Measurements from ENCODE around the gene OR2T3. TPM values are rescaled to one million over a fixed set of nuclear protein-coding genes. Genes with fewer than 3 reads are reported as not detected.
A peak's percentile ranks its signal among the peaks of the same experiment; 100 is the strongest.
"Not testable (repeated sequence)": the region's sequence is repeated elsewhere in the genome, so short reads cannot be mapped to it uniquely, and the experiment has no call there.

Gene OR2T3
- total RNA-seq, 8 experiments from 2014 or later: 0.38 to 0.80 TPM; not detected in 6

DNA sequence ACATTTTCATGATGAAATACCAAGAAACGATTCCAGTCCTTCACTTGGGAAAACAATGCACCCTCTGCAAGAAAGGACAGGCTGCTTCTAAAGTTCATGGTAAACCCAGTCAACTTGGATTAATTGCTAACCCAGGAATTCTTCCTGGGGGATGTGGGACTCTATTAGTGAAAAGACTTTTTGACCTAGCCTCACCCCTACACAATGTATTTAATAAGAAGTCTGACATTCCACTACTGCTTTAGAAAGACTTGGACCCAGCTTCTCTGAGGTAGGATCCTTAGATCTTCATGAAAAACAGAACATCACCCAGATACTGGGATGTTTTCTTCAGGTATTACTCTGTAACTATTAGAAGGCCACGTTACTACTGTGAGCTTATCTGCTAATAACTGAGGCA is 27.8 kb upstream of the OR2T3 start, which contains the start of gene OR2T2:
TSS of gene OR2T2 (plus strand) at position 239 of the 400 bp plus-strand sequence. CDS start 7,161 bp downstream, outside the sequence.
- ATAC-seq (replicated peaks in 6 of 8); H3K4me1 ChIP-seq (replicated peaks in 1 of 2); H3K27ac ChIP-seq; in situ Hi-C loops (cut with MboI; ENCODE audit: low pct_unique_long_range_greater_than_20kb in 2 of 9, low sequenced_read_pairs in 9 of 9, unreplicated experiment in 9 of 9); H3K4me3 ChIP-seq: not testable (repeated sequence)
- WGBS, 10 experiments: no CpG with 5 or more reads among the region's 2 CpGs

DNA sequence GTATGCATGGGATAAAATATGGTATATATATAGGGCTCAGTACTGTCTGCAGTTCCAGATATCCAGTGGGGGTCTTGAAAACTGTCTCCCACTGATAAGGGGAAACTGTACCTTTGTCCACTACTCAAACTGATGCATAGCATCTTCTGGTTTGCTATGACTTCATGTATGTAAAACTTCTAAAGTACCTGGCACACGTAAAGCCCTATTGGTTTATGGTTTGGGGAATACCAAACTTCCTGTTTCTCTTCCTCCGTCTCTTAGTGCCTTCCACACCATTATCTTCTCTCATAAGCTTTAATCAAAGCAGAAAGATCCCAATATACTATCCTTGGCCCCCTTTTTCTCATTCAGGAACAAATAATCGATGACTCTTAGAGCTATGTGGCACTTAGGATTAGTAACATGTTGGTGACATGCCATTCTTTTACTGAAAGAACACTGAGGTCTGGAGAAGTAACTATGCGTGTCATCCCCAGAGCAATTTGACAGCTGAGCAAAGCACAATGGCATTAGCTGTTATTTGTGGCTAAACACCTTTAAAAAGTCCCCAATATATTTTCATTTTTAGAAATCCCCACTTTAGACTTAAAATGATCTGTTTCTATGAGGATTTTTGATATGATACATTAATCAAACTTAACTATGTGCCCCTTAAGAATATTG is 24.6 kb upstream of the OR2T3 start:
- ATAC-seq (replicated peaks in 6 of 8); H3K4me1 ChIP-seq (replicated peaks in 1 of 2); in situ Hi-C loops (cut with MboI; ENCODE audit: low pct_unique_long_range_greater_than_20kb in 2 of 9, low sequenced_read_pairs in 9 of 9, unreplicated experiment in 9 of 9); H3K4me3 ChIP-seq; H3K27ac ChIP-seq: not testable (repeated sequence)
- no CpG with 5 or more reads among the region's 4 CpGs for WGBS, 10 experiments

DNA sequence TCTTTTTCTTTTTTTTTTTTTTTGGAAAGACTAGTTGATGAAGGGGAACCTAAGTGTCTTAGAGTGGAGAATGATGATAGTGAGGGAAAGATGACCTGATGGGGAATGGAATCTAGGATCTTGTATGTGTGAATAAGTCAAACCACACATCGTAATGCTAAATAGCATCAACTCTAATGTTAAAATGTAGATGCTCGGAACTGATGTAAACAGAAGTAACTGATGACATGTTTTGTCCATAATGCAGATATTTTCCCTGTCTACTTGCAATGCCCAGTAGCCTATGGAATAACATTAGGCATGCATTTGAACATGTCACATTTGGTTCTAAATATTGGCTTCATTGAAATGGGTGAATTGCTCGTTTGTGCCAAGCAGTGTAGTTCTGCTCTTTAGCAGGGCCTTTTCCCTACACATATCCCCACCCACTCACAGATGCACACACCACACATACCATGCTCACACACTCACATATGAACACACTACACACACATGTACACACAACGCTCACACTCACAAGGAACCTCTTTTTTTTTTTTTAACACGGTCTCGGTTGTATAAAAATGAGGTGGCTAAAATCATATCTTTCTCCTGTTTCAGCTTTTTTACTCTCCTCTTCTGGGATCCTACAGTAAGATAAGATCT is 23.2 kb upstream of the OR2T3 start:
- WGBS, 10 experiments: 0 to 80% (median 20%) methylated on average over 1 of the region's 6 CpGs; no CpG with 5 or more reads in 7 of the 10 experiments
- in situ Hi-C loops (cut with MboI; ENCODE audit: low pct_unique_long_range_greater_than_20kb in 2 of 9, low sequenced_read_pairs in 9 of 9, unreplicated experiment in 9 of 9); ATAC-seq (replicated peaks in 6 of 8): not testable (repeated sequence)

DNA sequence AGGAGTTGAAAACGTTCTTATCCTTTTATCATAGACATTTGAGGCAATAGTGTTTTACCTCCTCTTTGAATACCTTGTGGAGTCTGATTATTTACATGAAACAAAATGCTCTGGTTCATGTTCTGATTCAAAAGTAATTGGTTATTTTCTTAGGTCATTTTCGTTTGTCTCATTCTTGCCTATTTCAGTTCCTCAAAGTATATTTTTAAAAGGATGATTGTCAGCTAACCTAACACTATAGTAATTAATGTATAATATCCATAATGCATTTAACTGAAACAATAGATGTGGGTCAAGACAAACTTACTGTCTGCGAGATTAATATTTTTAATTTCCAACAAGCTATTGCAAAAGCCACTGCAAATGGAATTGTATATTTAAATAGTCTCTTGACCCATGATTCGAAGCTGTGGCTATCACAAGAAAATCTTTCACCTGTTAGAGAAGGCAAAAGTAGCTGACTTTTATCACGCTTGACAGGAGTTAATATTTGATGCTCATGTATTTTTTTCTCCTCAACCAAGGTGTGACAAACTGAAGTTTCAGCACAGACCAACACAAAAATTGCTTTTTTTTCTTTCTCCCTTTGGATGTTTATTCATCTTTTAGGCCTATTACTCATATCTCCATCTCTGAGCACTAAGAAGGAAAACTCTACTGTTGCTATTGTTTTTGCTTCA is 22.5 kb upstream of the OR2T3 start:
- WGBS, 10 experiments: 17 to 20% methylated on average over 1 to 2 of the region's 5 CpGs; no CpG with 5 or more reads in 8 of the 10 experiments
- H3K4me1 ChIP-seq (replicated peaks in 1 of 2); H3K27ac ChIP-seq; H3K4me3 ChIP-seq; ATAC-seq (replicated peaks in 6 of 8); in situ Hi-C loops (cut with MboI; ENCODE audit: low pct_unique_long_range_greater_than_20kb in 2 of 9, low sequenced_read_pairs in 9 of 9, unreplicated experiment in 9 of 9): not testable (repeated sequence)

More for the DNA sequence above, 23.2 kb upstream of the OR2T3 start:
- not testable (repeated sequence) for H3K4me3 ChIP-seq; H3K27ac ChIP-seq; H3K4me1 ChIP-seq (replicated peaks in 1 of 2)

DNA sequence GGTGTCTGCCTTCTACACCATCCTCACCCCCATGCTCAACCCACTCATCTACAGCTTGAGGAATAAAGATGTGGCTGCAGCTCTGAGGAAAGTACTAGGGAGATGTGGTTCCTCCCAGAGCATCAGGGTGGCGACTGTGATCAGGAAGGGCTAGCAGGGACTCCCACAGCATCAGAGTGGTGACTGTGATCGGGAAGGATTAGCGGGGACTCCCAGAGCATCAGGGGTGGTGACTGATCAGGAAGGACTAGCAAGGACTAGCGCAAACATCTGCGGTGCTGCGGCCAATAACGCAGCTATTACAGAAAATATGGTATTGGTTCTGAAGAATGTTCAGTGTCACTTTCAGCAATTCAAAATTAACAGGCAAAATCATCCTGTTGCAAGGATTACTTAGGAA is 19.5 kb upstream of the OR2T3 start:
- ATAC-seq (replicated peaks in 6 of 8); H3K27ac ChIP-seq; H3K4me3 ChIP-seq; H3K4me1 ChIP-seq (replicated peaks in 1 of 2); in situ Hi-C loops (cut with MboI; ENCODE audit: low pct_unique_long_range_greater_than_20kb in 2 of 9, low sequenced_read_pairs in 9 of 9, unreplicated experiment in 9 of 9): not testable (repeated sequence)
- WGBS, 10 experiments: no CpG with 5 or more reads among the region's 7 CpGs

DNA sequence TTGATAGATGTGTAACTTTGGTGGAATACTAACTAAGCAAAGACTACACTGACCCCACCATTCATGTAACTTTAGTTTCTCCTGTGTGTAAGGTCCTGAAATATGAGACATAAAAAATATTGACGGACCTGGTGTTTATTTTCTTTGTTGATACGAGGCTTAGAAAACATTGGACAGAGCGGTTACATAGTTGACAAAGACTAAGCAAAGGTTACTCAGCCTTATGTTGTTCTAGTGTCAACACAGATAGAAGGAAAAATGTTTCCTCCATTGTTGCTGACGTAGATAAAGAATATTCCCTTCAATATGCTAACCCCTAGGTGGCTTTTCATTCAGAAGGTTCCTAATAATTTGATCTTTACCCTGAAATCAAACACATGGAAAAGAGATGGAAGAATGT is 18.1 kb upstream of the OR2T3 start:
- no CpG with 5 or more reads among the region's 4 CpGs for WGBS, 10 experiments
- ATAC-seq (replicated peaks in 6 of 8); in situ Hi-C loops (cut with MboI; ENCODE audit: low pct_unique_long_range_greater_than_20kb in 2 of 9, low sequenced_read_pairs in 9 of 9, unreplicated experiment in 9 of 9): not testable (repeated sequence)

DNA sequence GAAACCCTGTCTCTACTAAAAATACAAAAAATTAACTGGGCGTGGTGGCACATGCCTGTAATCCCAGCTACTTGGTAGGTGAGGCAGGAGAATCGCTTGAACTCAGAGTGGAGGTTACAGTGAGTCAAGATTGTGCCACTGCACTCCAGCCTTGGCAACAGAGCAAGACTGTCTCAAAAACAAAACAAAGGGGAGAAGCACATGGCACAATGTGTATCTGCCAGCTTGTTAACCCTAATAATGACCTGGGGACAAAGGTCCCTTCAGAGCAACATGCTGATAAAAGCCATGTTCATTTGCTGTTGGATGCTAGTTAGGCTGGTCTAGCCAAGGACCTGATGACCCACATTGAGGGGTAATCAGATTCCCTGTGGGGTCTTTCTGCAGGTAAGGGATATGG is 16.5 kb upstream of the OR2T3 start:
- in situ Hi-C loops (cut with MboI; ENCODE audit: low pct_unique_long_range_greater_than_20kb in 2 of 9, low sequenced_read_pairs in 9 of 9, unreplicated experiment in 9 of 9); H3K4me3 ChIP-seq; H3K4me1 ChIP-seq (replicated peaks in 1 of 2); ATAC-seq (replicated peaks in 6 of 8); H3K27ac ChIP-seq: not testable (repeated sequence)
- WGBS, 10 experiments: no CpG with 5 or more reads among the region's 2 CpGs

More for the DNA sequence above, 18.1 kb upstream of the OR2T3 start:
- H3K4me1 ChIP-seq (replicated peaks in 1 of 2); H3K27ac ChIP-seq; H3K4me3 ChIP-seq: not testable (repeated sequence)

DNA sequence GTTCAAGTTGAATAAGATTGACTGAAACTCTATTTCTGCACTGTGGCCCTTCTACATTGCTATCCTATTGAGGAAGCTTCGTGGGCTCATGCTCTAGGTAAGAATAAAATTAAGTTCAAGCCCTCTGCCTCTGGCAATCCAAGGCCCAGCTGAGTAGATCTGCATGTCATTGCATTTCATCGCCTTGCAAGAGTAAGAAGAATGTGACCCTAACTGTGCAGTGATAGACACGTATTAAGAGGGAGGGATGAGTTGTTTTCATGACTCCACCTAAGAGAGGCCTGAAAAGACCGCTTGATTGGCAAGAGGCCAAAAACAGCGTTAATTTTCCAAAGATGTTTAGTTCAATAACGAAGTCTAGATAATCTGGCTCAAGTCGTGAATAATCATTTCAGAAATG is 14.0 kb upstream of the OR2T3 start:
- H3K4me1 ChIP-seq (replicated peaks in 1 of 2); H3K4me3 ChIP-seq; in situ Hi-C loops (cut with MboI; ENCODE audit: low pct_unique_long_range_greater_than_20kb in 2 of 9, low sequenced_read_pairs in 9 of 9, unreplicated experiment in 9 of 9); H3K27ac ChIP-seq: not testable (repeated sequence)
- 10 to 39% (median 18%) methylated on average over 2 to 6 of the region's 7 CpGs; no CpG with 5 or more reads in 3 of the 10 experiments for WGBS, 10 experiments
- ATAC-seq (replicated peaks in 6 of 8): peak in 3 of 8 experiments; percentile 37 to 85 (median 67)

DNA sequence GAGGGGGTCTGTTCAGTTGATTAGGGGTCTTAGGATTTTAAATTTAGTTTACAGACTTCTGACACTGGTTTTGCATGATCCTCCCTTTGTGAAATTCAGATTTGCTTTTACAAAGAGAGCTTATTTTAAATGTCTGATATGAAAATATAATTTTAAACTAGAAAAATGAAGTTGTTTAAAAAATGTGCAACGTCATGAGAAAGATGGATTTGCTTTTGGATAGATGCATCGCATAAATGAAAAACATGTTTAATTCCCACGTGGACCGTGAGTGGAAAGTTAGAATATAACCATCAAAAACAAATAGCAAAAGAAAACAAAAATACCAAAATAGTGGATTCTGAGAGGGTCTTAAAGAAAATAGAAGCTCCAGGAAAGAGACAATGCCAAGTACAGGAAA is 2.0 kb upstream of the OR2T3 start:
- WGBS, 10 experiments: 0 to 71% (median 55%) methylated on average over 1 to 4 of the region's 4 CpGs
- Histone ChIP-seq H3K4me1 (replicated peaks in 1 of 2) (no peaks in the 10 kb centered on the region), H3K4me3 (no peak overlapping the region), H3K27ac (no peak overlapping the region)
- in situ Hi-C loops (cut with MboI; ENCODE audit: low pct_unique_long_range_greater_than_20kb in 2 of 9, low sequenced_read_pairs in 9 of 9, unreplicated experiment in 9 of 9): no loop called here
- ATAC-seq (replicated peaks in 6 of 8): no peak

DNA sequence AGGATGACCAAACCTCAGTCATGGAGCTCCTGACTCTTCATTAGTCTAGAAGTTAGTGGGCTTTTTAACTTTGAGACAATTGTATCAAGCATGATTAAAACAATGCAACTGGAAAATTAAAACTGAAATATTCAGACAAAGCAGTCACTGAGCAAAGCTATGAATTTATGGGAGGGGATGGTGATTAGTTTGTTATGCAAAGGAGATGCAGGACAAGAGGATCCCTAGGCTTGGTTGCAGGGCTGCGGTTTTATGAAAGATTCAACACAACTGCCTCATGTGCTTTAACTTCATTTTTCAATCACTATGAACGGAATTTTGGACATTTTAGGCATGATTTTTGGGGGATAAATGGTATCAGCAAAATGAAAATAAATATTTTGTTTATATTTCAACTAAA is 1.0 kb upstream of the OR2T3 start:
- H3K27ac ChIP-seq; in situ Hi-C loops (cut with MboI; ENCODE audit: low pct_unique_long_range_greater_than_20kb in 2 of 9, low sequenced_read_pairs in 9 of 9, unreplicated experiment in 9 of 9); H3K4me3 ChIP-seq; H3K4me1 ChIP-seq (replicated peaks in 1 of 2): not testable (repeated sequence)
- 0 to 46% (median 22%) methylated on average over 1 to 2 of the region's 2 CpGs; no CpG with 5 or more reads in 5 of the 10 experiments for WGBS, 10 experiments
- ATAC-seq (replicated peaks in 6 of 8): peak in 3 of 8 experiments; percentile 50 to 60 (median 57)

DNA sequence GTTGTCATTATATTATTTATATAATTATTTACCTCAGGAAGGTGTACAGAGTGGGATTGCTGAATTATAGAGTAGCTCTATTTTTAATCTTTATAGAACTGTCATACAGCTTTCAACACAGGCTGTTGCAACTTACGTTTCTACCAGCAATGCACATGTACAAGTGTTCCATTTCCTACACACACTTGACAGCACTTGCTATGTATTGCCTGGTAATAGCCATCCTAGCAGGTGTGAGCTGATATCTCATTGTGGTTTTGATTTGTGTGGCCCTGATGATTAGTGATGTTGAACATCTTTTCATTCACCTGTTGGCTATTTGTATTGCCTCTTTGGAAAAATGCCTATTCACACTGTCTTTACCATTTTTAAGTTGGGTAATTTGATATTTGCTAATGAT is 2.5 kb downstream of the OR2T3 start:
- in situ Hi-C loops (cut with MboI; ENCODE audit: low pct_unique_long_range_greater_than_20kb in 2 of 9, low sequenced_read_pairs in 9 of 9, unreplicated experiment in 9 of 9); H3K4me1 ChIP-seq (replicated peaks in 1 of 2); H3K27ac ChIP-seq; H3K4me3 ChIP-seq; ATAC-seq (replicated peaks in 6 of 8): not testable (repeated sequence)
- WGBS, 10 experiments: no CpG with 5 or more reads among the region's 1 CpG

DNA sequence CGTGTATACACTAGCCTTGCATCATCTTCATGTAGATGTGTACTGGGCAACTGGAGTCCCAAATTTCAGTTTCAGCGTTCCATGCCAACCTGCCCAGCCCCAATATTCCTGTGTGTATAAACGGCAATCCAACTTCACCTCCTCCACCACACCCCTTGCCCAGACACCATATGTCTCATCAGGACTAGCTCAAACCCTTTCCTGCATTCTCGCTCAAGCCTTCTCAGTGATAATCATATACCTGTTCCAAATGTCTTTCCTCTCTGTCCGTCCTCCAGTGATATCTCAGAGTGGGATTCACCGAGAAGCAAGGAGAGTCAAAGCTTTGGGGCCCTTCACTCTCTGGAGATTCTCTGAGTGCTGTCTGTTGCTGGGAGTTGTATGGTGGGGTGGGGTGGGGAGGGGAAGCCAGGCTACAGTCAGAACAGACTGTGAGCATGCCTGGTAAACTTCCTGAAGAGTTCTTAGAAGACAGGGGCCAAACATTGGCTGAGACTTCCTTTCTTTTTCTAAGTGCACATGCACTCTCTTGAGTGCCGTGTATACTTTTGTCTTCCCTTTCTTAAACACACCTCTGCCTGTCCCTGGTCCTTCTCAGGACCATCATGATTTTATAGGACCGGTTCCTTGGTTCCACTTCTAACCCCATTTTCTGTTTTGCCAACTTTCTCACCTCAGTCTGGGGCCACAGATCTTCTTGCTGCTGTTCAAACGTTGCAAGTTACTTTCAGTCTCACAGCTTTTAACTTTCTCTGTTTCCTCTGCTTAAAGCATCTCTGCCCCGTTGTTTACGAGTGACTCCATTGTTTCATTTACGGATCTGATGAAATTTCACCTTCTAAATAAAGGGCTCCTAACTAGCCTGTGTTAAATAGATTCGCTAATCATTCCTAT is 8.8 kb downstream of the OR2T3 start:
- in situ Hi-C loops (cut with MboI; ENCODE audit: low pct_unique_long_range_greater_than_20kb in 2 of 9, low sequenced_read_pairs in 9 of 9, unreplicated experiment in 9 of 9); H3K4me3 ChIP-seq; H3K27ac ChIP-seq; H3K4me1 ChIP-seq (replicated peaks in 1 of 2); ATAC-seq (replicated peaks in 6 of 8): not testable (repeated sequence)
- WGBS, 10 experiments: 0 to 67% (median 30%) methylated on average over 1 to 8 of the region's 13 CpGs

DNA sequence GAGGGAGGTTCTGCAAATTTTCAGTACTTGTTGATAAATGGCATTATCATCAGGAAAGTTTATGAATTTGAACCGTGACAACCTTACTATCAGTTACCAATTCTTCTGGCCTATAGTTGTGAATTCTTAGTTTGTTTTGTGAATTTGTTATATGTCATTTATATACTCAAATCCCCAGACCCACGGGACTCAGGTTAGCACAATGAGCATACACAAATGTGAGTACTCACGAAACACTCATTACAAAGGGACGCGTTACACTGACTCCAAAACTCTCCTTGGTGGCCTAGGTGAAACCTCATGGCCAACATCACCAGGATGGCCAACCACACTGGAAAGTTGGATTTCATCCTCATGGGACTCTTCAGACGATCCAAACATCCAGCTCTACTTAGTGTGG is 15.1 kb downstream of the OR2T3 start, which contains the start of gene OR2T5:
TSS of gene OR2T5 (plus strand) at position 301 of the 400 bp plus-strand sequence. CDS start at position 301, 0 bp downstream.
- in situ Hi-C loops (cut with MboI; ENCODE audit: low pct_unique_long_range_greater_than_20kb in 2 of 9, low sequenced_read_pairs in 9 of 9, unreplicated experiment in 9 of 9); ATAC-seq (replicated peaks in 6 of 8); H3K4me1 ChIP-seq (replicated peaks in 1 of 2); H3K27ac ChIP-seq; H3K4me3 ChIP-seq: not testable (repeated sequence)
- no CpG with 5 or more reads among the region's 6 CpGs for WGBS, 10 experiments

All from motor neuron (in vitro differentiated cells).